HL-60 (cell line): Measurements from ENCODE around the gene PRR15L.

ENCODE experiments used
- CTCF ChIP-seq: IDR thresholded peaks from one replicate; pipeline ENCODE4 v1.5.1; 2011; ENCODE audit warnings: low read length, control low read depth, inconsistent platforms; ENCODE audit not compliant: insufficient read depth
- GABPA ChIP-seq: IDR thresholded peaks from 2 replicates; pipeline ENCODE4 v1.6.1; 2012; ENCODE audit warnings: low read depth
- POLR2AphosphoS5 ChIP-seq: IDR thresholded peaks from 2 replicates; pipeline ENCODE4 v1.6.1; 2012; ENCODE audit warnings: low read depth
- REST ChIP-seq: IDR thresholded peaks from 2 replicates; pipeline ENCODE4 v1.6.1; 2012; ENCODE audit warnings: low read depth; ENCODE audit not compliant: insufficient replicate concordance
- SPI1 ChIP-seq: IDR thresholded peaks from 2 replicates; pipeline ENCODE4 v1.6.1; 2012; ENCODE audit warnings: low read depth, mild to moderate bottlenecking, borderline replicate concordance

- TF ChIP-seq POLR2AphosphoS5 (no peak), CTCF (no peak), REST (no peak), SPI1 (peak; percentile 8; the same call in 1 of the 2 replicates), GABPA (no peak)
Measured at GRCh38 chr17:47949946-47950345, 7.7 kb downstream of the PRR15L start.
